ENCODE measurements around the gene GPC3.
"Not testable (repeated sequence)": the region's sequence is repeated elsewhere in the genome, so short reads cannot be mapped to it uniquely, and the experiment has no call there.

GPC3 gene

DNA sequence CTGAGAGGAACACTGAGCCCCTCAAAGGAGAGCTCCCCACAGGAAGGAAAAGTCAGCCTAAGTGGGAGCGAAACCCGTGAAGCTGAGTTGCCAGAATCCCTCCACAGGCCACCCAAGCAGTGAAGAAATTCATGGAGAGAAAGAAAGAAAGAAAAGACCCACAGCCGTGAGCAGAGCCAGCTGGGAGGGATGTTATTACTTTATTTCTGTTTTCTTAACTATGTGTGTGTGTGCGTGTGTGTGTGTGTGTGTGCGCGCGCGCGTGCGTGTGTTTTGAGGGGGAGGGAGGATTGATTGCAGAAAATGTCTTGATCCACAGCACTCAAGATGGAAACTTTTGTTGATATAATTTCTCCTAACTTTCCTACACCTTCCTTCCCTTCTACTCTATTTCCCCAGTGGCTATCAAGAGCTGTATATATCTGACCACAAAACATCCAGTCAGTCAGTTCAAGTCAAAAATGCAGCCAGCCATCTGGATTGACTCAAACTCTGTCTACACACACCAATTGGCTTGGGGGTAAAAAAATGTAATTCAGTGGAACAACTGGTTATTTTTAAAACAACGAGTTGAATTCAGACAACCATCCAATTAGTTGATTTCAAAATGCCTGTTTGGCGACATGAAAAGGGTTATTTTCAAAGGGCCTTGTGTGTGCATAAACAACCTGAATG, 13.8 kb upstream of the GPC3 start:
- no peak for DNase-seq (ENCODE audit: low read depth in 2 of 3, low spot score in 2 of 3)

DNA sequence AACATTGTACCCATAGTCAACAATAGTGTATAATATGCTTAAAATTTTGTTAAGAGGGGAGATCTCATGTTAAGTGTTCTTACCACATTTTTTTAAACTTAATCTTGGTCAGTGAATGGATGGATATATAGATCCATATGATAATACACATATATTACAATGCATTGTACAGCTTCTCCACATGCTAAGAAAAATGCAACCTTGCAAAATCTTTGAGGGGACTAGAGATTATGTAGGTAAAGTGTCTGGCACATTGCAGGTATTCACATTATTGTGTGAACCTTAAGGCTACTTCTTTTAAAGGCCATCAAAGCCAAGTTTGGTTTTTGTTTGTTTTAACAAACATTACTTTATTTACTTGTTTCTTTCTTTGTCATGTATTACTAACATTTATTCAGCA, 10.4 kb upstream of the GPC3 start:
- DNase-seq (ENCODE audit: low read depth in 2 of 3, low spot score in 2 of 3): no peak

DNA sequence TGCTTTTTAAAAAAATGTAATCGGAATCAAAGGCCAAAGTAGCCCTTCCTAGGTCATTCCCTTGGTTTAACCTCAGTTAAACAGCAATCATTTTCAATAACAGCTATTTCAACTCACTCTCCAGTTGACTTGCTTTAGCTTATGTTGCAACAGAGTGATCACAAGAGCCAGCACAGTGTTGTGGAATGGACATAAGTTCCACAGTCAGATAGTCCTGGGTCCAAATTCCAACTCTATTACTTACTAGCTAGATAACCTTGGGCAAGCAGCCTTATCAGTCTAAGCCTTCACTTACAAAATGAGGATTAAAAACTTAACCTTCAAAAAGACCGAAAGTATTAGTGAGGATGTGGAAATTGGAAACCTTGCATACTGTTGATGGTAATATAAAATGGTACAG, 9.2 kb upstream of the GPC3 start:
- DNase-seq (ENCODE audit: low read depth in 2 of 3, low spot score in 2 of 3): no peak

DNA sequence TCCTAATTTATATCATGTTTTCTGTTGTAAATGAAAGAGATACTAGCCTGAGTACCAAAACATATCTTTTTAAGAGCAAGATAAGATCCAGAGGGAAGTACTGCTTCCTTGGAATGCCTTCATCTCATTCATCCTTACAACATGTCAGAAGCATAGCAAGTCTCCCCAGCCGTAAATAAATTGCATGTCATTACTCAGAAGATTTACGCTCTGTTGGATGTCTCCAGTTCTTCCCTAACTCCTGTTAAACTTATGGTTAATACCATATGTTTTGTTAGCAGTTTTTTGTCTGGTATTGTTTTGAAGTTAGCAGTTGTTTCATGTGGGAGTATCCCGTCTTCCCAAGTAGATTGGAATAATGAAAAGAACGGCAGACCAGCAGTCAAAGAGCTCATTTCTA, 7.5 kb upstream of the GPC3 start:
- DNase-seq (ENCODE audit: low read depth in 2 of 3, low spot score in 2 of 3): no peak

DNA sequence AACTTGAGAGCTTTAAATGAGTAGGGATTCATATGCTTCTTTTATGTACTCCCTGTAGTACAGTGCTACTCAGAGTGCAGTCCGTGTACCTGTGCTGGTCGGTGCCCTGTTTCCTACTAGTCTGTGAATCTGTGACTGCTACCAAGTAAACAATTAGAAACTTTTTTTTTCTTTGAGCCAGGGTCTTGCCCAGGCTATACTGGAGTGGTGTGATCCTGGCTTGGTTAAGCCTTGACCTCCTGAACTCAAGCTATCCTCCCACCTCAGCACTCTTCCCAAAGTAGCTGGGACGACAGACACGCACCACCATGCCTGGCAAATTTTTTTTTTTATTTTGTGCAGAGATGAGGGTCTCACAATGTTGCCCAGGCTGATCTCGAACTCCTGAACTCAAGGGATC, 6.4 kb upstream of the GPC3 start:
- DNase-seq (ENCODE audit: low read depth in 2 of 3, low spot score in 2 of 3): no peak

DNA sequence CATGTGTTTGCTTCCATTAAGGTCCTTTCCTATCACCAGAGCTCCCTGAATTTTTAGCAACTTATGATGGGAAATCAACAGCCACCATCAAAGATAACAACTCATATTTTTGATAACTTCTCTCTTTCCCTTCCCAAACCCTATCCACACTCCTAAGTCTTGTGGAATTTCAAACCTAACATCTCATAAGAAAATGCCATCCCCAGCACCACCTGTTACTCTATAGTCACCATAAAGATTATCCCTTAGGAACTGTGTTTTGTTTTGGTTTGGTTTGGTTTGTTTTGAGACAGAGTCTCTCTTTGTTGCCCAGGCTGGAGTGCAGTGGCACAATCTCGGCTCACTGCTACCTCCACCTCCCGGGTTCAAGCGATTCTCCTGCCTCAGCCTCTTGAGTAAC, 5.7 kb upstream of the GPC3 start:
- DNase-seq (ENCODE audit: low read depth in 2 of 3, low spot score in 2 of 3): not testable (repeated sequence)

DNA sequence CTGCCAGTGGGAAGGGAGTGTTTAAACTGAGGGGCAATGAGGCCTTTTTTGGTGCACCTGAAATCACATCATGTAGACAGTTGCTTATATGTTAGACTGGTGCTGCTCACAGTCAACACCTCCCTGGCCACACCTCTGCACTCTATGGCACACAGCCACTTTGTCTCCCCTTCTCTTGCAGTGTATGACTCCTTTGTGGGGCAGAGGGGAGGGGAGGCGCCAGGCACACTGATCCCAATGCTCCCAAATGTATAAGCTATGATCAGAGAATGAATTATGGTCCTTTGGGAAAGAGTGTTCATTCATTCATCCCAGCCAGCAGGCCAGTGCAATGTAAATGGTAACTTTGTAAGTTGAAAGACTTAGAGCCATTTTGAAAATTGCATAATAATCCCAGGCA, 4.6 kb upstream of the GPC3 start:
- DNase-seq (ENCODE audit: low read depth in 2 of 3, low spot score in 2 of 3): no peak

DNA sequence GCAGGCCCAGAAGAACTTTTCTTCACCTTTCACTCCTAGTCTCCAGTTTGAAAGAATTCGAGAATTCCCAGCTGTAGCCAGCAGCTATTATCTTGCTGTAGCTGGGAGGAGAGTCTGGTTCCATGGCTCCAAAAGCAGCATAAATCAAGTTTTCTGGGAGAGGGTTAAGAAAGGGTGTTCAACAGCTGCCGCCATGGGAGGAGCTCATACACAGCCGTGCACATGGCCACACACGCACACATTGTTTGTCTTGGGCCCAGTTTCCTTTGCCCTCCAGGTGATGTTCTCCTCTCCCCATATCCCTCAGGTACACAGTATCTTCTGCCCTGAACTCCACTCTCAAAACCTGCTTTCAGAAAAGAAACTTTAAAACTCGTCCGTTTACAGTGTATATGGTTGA, 4.1 kb upstream of the GPC3 start:
- DNase-seq (ENCODE audit: low read depth in 2 of 3, low spot score in 2 of 3): no peak

DNA sequence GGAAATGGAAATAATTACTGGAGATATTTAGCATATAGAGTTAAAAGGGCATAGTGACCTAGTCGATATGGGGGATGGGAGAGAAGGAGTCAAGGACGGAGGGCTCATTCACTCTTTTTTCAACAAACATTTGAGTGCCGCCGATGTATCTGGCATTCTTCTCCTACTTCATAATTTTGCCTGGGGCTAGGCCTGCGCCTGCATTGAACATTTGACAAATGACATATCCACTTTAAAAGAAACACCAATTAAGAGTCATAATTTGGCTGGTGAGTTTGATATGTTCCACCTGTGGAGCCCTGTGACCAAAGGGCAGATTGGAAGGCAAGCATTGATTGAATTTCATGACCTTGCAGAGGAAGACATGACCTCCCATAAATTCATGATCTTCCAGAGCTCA, 2.6 kb upstream of the GPC3 start:
- DNase-seq (ENCODE audit: low read depth in 2 of 3, low spot score in 2 of 3): no peak

DNA sequence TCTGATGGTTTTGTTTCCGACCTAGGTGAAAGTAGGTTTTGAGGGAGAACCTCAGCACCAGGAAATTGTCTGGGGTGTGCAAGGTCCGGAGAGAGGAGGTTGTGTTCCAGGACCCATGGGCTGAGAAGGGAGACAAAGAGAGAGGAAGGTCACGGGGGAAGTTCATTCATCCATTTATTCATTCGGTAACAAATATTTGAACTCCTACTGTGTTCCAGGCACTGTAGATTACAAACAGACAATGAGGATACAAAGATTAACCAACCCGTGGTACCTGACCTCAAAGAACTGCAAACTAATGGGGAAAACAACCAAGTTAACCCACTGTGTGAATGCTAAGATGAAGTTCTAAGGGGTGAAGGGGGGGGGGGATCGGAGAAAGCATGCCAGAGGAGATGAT, 1.8 kb upstream of the GPC3 start:
- DNase-seq (ENCODE audit: low read depth in 2 of 3, low spot score in 2 of 3): no peak

DNA sequence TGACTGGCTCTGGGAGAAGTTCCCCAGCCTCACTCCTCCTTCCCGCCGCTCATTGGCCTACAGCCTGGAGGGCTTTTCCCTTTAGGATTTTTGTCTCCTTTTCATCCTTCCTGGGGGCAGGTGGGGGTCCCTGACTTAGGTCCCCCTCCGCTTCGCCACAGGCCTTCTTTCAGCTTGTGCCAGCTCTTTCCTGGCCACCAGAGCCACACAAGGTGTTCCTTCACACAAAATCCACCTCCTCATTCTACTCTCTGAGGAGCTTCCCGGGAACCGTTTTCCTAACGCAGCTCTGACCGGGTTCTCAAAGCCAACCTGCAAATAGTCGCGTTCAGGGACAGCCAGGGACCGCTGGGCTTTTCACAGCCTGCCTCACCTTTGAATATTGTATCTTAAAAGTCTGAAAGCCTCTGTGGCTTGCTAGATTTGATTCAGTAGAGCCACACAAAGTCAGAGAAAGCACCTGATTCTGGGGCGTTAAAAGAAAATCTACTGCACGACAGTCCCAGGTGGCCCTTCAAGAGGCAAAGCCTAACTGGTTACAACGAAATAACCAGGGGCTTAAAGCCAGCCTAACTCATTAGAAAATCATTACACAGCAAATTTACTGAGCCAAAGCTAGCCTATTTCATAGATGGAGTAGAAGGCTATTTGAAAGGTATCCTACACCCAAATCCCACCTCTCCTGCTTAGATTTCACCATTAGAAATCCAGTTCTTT, 731 bp upstream of the GPC3 start:
- DNase-seq (ENCODE audit: low read depth in 2 of 3, low spot score in 2 of 3): no peak

DNA sequence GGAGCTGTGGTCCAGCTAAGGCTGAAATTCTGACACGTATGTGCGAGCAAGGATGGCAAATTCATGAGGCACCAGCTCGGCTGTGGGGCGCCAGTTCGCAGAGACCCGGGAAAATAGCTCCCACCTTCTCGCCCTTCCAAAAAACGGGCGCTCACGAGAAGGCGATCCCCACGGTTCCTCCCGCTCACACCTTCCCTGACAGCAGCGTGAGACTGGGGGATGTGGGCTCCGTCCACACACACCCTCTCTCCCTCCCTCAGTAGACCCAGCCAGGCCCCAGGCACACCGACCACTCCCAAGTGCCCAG, 584 bp downstream of the GPC3 start:
- DNase-seq (ENCODE audit: low read depth in 2 of 3, low spot score in 2 of 3): no peak

DNA sequence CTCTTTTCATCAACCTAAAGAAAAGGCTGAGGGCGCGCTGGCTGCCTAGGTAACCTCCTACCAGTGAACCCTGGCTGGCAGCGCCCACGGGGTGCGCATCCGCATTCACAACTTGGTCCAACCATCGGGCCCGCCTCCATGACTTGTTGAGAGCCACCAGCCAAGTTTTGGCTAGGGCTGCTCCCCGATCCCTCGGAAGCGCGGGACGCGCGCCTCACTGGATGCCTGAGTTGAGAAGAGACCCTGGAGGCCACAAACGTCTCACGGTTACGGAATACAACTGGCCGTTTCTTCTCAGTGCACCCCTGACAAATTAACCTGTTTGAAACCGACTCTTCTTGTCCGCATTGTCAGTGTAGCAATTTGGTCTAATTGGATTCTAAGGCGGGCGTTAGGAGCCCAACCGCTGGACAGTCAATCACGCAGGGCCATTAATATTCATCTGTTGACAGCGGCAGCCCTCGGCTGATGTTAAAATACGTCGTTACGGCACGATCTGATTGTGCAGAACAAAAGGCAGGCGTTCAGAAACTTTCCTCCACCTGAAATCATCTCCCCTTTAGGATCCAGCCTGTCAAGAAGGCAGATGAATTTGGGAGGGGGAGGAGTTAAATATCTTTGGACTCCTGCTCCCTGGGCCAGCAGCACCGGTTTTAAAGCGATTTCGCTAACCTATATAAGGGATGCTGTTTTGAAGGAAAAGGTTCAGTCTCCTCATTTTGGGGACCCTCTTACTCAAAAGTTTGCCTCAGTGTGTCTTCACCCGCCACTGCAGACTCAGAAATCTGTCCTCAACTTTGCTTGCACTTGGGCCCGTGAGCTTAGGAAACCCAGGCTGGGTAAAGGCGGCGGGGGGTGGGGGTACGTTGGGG, 1.2 kb downstream of the GPC3 start:
- no peak for DNase-seq (ENCODE audit: low read depth in 2 of 3, low spot score in 2 of 3)

DNA sequence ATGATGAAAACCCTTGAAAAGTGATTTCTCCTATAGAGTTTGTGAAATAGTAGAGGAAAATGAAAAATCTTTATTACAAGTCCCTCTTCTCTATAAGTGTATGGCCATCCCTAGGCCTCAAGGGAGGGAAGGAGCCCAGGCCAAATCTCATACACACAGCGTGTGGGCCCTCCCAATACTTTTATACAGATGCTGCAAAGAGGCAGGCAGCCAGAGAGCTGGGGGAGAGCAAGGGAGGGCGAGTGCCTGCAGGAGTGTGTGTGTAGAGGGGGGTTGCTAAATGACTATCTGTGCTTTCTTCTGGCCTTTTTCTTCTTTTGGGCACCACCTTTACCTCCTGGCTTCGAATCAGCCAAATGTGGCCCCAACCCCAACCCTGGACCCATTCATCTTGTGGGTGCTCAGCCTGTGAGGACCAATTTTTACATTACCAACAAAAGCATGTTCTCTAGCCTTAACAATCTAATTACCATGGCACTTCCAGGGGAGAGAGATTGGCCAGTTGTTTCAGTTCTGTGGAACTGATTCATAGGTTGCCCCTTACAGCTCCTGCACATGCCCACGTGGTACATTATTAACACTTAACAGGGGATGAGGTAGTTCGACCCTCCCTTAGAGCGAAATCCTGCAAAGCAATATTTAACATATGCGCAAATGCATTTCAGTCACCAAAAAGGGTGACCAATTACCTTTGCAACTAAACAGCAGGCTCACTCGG, 2.0 kb downstream of the GPC3 start:
- no peak for DNase-seq (ENCODE audit: low read depth in 2 of 3, low spot score in 2 of 3)

DNA sequence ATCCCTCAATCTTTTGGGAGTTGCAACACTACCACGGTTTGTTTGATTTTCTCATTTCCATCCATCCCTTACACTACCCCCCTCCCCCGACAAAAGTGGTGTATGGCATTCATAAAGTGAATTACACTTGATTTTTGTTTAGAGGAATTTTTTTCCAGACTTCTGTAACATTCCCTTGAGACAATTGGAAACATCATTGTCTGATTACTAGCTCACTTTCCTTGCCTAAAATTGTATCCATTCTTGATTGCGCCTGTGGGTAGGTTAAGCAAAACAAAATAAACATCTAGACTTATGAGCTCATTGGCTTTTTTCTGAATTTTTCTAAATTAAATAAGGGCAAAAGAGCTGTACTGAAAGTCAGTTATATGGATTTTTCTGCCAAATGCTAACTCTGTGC, 3.5 kb downstream of the GPC3 start:
- DNase-seq (ENCODE audit: low read depth in 2 of 3, low spot score in 2 of 3): no peak

DNA sequence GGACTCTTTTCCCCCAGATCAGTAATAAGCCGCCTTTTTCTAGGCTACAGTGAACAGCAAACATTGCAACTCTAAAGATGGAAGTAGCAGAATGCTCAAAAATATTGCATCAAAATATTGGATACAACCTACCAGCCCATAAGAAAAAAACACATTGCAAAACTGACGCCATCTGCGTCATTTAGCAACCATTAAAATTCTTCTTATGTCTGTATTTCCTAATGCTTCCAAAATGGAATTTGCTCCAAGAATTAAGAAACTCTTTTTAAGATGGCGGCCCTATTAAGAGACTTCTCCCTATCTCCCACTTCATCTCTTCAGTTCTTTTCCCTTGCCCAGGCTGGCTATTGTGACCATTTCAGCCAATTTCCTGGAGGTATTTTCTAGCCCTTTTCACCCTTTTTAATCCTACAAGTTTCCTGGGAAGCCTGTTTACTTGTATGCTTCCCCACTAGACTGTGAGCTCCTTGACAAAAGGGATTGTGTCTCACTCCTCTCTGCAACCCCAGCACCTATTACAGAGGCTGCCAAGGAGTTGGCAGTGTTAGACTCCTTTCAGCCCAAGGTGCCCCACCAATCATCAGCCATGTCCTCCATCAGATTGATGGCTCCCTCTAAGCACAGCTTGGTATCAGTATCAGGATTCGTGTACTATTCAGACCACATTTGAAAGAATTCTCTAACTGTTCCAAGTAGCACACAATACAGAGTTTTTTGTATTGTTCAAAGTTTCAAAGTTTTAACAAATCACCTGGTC, 4.4 kb downstream of the GPC3 start:
- DNase-seq (ENCODE audit: low read depth in 2 of 3, low spot score in 2 of 3): no peak

DNA sequence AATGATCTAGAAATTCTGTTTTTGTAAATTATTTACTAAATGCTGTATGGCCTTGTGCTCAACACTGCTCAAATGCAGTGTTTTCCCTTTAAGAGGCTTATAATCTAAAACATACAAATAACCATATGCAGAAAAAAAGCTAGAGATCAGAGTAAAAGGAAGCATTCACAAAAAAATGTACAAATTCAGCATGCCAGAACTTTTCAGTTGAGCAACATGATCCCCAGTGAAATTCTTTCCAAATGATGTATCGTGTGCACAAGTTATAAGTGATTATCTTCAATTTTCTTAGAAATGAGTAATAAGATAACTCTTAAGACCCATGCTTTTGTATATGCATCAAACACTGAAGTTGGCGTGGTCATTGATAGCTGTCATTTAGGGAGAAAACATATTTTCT, 5.0 kb downstream of the GPC3 start:
- DNase-seq (ENCODE audit: low read depth in 2 of 3, low spot score in 2 of 3): no peak

DNA sequence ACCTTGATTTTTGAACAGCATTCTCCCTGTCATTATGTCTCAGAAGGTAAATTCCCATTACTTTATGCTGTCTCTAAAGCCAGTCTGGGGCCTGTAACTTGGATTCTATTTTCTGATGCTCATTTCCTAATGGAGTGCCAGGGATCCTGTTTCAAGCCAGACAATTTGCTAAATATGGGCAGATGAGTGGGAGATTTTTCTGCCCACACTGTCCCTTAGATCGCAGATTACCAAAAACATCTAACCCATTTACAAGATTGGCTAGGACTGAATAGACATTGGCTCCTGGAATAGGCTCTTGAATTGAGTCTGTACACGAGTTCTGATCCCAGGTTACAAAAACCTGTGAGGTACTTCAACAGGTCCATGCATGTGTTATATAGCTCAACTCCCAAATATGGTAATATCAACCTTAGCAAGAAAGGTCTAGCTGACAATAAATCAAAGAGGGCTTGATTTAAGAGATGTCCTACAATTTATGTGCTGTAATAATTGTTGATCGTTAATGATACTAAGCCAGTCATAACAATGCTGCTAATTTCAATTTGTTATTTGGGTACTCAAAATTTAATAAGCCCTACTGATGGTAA, 5.7 kb downstream of the GPC3 start:
- DNase-seq (ENCODE audit: low read depth in 2 of 3, low spot score in 2 of 3): no peak

DNA sequence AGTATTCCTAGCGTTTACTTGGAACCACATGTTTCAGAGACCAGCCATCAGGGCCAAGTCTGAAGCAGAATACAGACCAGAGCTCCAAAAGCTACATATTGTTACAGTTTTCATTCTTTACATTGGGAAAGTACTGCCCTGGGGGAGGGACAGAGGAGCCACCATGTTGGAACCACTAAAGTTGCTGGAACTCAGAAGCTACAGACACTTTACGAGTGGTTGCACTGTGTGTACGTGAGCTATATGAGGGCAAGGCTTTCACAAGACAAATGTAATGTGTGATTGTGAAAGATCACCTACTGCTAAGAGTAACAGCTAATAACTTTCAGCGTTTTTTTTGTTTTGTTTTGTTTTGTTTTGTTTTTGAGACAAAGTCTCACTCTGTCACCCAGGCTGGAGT, 11.7 kb downstream of the GPC3 start:
- DNase-seq (ENCODE audit: low read depth in 2 of 3, low spot score in 2 of 3): no peak

DNA sequence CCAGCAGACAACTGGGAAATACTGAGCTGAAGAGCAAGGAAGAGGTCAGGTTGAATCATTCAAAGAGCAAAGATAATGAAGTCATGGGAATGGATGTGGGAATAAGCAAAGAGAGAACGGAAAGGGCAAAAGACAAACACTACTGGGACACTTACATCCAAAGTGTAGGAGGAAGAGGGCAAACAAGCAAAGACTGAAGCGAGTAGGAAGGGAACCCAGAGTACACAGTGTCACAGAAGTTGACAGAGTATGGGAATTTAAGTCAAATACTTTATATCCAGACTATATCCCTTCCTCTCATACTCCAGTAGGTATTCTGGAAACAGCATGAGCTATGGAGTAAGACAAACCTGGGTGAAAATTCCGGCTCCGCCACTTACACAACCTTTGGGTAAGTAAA, 12.5 kb downstream of the GPC3 start:
- DNase-seq (ENCODE audit: low read depth in 2 of 3, low spot score in 2 of 3): no peak

DNA sequence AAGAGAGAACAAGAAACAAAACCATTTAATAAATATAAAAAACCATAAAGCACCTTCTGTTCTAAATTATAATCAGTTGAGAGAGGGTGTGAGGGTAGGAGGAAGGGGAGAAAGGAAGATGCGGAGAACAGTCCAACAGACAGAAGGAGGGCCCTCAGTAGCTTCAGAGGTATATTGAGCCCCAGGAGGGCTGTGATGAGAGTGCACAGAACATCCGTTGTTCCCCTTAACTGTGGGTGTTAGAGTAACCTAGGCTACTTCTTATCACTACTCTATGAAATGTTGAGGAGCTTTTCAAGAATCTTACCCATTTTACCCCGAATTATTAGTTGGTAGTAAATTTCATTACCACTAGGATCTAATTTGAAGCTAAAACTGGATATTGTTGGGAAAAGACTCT, 13.8 kb downstream of the GPC3 start:
- no peak for DNase-seq (ENCODE audit: low read depth in 2 of 3, low spot score in 2 of 3)
